ENCODE data around the gene CASKIN2.
A peak's percentile ranks its signal among the peaks of the same experiment; 100 is the strongest.
"Not testable (repeated sequence)": the region's sequence is repeated elsewhere in the genome, so short reads cannot be mapped to it uniquely, and the experiment has no call there.

Gene CASKIN2

DNA sequence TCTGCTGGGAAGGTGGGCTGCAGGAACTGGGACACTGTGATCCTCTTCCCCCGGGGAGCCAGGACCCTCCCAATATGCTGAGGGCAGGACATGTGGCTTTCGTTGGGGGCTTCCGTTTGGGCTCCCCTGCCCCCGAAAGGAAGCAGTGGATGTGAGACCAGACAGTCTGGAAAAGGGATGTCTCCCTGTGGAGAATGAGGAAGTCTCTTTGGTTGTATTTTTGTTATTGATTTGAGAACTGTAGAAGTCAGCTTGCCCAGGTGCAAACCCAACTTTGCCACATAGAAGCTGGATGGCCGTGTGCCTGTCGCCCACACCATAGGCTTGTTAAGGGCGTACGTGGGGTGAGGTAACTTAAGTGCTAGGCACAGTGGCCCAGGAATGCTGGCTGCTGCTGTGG, 28.9 kb upstream of the CASKIN2 start:
- no peak for DNase-seq

DNA sequence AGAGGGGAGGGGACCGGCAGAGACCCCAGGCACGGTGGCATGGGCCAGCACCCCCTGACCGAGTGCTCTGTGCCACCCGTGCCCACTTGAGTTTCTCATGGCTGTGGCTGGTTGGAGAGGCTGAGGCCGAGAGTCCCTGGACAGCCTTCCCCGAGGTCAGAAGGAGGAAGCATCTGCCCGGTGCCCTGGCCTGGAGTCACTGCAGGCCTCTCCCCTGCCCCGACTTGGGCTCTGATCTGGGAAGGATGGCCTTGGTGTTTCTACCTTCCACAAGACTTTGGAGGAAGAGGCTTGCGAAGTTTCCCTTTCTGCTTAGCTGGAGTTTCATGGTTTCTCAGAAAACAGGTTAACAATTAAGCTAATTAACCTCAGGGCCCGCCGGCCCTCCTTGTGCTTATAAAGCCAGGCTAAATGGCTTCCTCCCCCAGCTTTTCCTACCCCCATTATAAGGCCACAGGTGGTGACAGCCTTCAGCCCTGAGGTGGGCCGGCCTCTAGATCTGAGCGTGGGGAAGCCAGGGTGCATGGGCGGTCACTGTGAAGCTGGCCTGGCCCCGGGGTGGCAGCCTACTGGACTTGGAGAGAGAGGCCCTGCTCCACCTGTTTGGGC, 27.5 kb upstream of the CASKIN2 start:
- no peak for DNase-seq

DNA sequence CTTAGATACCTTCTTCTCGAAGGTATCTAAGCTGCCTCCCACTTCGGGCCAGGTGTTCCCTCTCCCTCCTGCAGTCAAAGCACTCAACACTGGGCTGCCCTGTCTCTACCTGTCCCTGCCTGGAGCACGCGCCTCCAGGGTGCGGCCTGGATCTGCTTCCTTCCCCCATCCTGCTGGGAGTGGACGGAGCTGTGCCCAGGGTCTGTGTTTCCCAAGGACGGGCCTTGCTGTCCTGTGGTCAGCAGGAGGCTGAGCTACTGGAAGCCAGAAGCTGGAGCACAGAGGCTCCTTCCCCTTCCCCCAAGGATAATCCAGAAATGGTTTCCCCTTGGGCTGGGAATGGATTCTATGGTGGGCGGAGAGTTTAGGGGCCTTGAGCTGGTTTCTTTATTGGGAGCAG, 26.9 kb upstream of the CASKIN2 start:
- DNase-seq, result no peak

DNA sequence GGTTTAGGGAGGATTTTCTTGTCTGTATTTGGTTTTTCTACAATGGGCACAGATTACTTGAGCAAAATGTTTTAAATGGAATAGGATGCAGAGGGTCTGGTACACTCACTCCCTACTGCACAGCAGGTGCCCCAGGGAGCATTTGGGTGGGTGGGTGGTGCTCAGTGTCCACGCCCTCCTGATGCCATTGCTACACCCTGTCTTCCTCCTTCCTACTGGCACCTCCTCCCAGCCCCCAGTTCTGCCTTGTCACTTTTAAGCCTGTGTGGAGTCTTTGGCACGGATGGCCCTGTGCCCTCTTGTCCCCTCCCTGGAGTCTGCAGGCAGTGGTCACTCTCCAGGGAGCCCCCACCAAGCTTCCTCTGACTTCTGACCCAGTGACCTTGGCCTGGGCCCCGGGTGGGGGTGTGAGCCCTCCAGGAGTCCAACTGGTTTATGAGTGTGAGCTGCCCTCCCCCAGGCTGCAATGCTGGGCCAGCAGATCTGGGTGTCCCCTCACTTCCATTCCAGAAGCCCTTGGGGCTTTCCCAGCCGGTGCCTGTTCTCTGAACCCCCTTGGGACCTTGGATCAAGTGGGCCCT, 25.7 kb upstream of the CASKIN2 start:
- no peak for DNase-seq

DNA sequence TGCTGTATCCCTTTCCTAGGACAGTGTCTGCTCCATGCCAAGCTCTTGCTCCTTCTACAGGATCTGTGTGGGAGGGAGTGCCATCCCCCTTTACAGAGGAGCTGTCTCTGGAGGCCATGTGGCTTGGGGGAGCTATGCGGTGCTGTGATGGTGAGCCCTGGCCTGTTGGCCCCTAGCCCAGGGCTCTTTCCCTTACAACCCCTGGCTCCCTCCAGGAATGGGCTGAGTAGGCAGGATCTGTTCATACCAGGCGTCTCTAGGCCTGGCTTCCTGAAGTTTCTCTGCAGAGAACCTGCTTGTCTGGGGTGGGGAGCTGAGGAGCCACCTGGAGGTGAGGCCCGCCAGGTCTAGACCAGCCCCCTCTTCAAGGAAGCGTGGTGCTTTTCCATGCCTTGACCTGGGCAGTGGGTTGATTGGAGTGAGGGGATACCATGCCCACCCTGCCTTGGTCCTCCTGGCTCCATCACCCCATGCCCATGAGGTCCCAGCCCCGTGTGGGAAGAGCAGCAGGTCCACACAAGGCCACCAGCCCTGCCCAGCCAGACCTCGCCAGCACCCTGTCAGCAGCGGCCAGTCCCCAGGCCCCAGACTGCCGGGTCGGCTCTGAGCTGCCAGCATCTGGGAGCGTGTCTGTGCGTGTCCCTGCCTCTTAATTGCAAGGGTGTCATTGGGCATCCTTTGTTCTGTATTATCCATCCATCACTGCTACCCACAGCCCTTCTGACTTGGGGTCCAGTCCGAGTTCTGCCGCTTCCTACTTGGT, 24.8 kb upstream of the CASKIN2 start:
- DNase-seq, result no peak

DNA sequence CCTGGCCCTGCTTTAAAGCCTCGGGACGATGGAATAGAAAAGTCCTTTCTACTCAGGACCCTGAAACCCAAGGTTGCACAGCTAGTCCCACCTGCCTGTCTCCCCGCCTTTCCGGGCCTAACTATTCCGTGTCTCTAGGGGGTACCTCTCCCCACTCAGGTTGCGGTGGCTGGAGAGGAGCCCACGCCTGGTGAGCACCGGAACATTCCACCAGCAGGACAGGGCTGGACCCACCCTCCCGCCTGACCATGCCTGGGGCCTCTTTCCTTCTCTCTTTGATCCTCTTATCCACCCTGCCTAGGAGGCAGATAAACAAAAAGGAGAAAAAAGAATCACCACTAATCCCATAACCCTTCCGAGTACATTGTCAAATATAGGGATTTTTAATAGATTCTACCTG, 21.0 kb upstream of the CASKIN2 start:
- no peak for DNase-seq

DNA sequence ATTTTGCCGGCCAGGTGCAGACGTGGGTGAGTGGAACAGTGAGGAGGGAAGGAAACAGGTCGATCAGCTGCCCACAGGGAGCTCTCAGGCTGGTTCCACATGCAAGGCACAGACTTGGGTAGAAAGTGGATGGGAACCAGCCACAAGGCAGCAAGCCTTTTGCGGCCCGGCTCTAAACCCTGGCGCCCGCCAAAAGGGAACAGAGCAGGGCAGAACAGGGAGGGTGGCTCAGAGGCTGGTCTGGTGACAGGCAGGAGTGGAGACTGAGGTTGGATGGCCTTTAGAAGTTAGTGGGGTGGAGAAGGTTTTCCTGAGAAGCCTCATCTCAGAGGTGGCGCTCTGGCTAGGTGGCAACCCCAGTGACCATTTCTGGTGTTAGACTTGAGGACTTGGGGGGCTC, 20.5 kb upstream of the CASKIN2 start:
- no peak for DNase-seq

DNA sequence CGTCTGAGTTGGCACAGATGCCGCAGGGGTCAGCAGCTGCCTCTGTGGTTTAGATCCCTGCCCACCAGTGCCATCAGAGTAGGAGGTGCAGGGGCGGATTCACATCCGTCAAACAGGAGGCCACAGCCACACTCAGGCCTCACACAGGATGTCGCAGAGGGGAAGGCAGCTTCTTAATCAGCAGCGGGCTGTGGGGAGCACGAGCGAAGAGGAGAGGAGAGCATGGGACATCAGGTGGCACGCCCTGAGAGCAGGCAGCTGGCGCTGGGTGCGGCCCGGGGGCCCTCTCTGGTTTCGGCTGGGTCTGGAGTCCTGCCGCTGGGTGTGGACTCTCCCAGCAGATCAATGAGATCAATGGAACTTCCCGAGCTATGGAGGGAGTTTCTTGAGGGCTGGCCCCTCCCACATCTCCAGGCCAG, 19.8 kb upstream of the CASKIN2 start:
- peak in 1 of 2 donors; percentile 21 for DNase-seq

DNA sequence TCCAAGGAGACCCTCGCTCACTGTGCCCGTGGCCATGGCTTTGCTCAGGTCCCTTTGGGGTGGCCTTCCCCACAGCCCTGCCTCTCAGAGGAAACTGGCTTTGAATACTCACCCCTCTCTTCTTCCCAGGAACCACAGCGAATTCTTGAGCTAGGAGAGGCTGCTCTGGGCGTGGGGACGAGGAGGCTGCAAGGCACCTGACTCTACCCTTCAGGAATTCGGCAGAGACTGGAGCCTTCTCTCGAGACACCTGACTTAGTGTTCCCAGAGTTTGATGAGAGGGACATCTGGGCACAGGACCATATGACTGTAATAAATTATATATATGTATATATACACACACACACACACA, 16.4 kb upstream of the CASKIN2 start:
- DNase-seq, result no peak

DNA sequence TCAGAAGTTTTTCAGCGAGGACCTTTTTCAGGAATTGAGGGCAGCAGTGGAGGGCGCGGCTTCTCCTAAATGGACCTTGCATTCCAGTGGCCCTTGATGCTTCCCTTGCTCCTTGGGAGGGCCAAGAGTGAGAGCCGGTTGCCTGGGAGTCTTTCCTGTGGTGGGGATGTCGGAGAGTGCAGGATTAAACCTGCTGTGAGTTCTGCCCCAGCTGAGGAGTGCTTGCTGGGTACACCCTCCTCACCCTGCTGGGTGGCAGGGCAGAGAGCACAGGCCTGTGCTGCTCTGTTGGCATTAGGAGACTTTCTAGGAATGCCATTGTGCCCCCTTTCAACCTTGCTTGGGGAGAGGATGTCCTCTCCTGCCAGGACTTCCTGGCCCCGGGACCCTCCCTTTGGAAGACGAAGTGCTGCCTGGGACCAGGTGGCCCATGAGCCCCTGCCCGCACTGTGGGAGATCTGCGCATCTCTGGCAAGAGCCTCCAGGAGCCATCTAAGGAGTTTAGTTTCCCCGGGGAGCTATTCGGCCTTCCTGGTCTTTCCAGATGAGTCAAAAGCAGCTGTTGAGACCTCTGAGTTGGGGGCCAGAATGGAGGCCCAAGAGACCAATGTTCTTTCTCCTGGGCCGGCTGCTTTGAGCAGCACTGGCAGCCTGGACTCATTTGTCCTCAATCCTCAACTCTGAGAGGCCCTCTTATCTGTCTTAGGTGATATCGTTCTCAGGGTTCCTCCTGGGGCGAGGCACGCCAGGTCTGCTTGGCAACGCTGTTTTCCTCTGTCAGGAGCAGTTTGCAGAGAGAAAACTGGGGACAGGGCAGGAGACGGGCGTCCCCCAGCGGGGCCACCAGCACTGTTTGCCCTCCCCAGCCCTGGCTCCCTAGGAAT, 15.7 kb upstream of the CASKIN2 start:
- no peak for DNase-seq

DNA sequence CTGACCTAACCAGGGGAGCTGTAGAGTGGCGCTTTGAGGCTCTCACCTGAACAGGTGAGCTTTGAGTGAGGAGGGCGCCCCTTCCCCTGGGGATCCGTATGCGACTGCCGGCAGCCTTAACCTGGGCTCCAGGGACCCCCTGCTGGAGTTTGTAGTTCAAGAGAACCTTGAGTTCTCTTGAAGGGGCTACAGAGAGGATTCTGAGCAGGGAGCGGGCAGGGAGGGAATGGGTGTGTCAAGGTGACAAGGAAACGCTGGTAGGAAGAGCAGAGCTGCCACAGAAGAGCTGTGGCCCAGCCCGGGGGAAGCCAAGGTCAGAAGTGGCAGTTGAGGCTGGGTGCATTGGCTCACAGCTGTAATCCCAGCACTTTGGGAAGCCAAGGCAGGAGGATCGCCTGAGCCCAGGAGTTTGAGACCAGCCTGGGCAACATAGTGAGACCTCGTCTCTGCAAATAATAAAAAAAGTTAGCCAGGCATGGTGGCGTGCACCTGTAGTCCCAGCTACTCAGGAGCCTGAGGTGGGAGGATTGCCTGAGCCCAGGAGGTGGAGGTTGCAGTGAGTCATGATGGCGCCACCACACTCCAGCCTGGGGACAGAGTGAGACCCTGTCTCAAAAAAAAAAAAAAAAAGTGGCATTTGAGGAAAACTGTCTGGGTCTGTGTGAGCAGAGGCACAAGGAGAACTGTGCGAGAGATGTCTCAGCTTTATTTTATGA, 11.4 kb upstream of the CASKIN2 start:
- no peak for DNase-seq

DNA sequence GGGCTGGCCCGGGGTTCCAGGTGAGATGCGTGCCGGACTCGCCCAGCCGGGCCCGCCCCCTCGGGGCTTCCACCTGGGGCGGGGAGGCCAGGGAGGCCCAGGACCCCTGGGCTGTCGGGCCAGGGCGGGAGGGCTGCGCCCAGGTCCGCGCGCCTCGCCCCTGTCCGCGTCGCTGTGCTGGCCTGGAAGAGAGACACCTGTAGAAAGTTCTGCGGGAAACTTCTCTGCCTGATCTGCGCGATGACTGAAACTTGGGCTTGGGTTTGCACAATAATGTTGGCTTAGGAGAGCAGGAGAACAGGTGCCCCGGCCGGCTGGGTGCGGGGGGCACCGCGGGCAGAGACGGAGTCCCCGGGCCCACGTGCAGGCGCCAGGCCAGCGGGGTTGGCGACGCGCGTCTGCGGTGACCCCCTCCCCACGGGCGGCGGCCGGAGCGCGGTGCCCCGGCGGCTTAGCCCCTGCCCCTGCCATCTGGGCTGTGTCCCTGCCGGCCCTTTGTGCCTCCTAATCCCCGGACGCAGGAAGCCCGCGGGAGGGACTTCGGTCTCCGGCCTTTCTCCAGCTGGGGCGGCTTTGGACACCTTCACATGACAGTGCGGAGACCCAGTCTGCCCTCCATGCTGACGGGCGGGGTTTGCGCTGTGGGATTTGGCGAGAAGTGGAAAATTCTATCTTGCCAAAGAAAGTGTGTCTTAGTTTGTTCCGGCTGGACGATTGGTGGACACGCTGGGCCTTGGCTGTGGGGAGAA, 10.6 kb upstream of the CASKIN2 start:
- DNase-seq, result no peak

DNA sequence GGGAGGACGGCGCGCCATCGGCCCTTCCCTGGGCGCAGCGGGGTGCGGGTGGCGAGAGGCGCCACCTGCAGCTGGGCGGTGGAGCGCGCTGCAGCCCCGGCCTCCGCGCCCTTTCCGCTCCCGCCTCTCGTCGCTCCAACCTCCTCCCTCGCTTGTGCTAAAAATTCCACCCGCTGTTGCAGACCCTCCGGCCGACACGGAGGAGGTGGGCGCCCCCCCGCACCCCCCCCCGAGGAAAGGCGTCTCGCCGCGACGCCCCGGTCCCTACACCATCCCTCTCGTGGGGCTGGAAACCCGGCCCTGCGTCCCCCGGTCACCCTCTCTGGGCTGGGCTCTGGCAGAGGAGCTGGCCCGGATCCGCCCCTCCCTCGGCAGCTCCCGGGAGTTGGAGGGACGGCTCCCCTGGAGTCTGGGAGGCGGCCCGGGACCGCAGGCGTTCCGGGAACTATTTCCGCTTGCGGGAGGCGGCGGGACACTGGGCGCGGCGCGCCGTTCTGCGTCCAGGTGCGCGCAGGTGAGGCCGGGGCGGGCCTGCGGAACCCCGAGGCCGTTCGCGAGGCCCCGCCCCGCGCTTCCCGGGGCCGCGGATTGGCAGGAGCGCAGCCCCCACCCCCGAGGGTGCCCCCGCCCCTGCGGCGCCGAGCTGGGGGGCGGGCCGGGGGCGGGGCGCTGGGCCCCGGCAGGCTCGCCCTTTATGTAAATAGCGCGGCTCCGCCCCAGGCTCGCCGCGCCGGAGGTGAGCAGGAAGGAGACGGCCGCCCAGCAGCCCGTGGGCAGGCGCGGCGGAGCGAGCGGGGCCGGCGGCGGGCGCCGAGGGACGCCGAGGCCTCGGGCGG, 9.9 kb upstream of the CASKIN2 start, which contains the start of gene LLGL2:
Gene LLGL2 (plus strand): TSS at position 728 of the 836 bp plus-strand sequence. CDS start 17,730 bp downstream, outside the sequence.
- peak in 1 of 2 donors; percentile 38 for DNase-seq

DNA sequence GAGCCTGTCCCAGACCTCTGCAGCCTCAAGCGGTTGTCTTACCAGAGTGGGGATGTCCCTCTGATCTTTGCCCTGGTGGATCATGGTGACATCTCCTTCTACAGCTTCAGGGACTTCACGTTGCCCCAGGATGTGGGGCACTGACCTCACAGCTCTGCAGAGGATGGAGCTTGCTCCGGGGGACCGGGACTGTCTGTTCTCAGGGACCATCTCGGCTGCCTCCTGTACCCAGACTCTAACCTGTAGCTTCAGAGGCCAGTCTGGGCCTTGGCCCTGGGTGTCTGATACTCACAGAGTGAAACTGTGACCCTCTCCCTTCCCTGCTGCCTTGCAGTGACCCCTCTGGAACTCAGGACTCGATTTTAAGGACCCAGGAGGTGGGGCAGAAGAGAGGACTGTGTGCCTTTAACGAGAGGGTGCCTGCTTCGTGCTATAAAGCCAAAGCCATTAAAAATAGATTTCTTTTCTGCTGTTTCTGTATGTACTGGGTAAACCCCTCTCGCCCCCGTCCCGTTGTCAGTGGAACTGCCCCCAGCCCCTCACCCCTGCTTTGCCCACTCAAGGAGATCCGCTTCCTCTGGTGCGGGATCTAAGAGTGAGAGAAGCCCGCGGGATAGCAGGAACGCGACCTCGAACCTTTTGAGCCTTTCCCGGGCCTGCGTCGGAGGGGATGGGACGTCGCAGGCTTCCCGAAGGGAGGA, 9.1 kb upstream of the CASKIN2 start:
- no peak for DNase-seq

DNA sequence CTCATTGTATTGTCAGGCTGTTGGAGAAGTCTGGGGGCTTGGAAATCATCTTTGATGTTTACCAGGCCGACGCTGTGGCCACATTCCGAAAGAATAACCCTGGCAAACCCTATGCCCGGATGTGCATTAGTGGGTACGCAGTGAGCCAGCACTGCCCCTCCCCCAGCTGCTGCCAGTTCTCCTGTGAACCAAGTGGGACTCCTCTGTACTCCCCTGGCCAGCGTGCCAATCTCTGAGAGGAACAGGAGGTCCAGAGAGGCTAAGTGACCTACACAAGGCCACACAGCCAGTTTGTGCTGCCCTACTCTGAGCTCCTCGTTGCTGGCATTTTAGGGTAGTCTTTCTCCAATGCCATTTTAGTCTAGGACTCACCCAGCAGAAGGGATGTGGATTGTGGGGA, 8.3 kb upstream of the CASKIN2 start:
- no peak for DNase-seq

DNA sequence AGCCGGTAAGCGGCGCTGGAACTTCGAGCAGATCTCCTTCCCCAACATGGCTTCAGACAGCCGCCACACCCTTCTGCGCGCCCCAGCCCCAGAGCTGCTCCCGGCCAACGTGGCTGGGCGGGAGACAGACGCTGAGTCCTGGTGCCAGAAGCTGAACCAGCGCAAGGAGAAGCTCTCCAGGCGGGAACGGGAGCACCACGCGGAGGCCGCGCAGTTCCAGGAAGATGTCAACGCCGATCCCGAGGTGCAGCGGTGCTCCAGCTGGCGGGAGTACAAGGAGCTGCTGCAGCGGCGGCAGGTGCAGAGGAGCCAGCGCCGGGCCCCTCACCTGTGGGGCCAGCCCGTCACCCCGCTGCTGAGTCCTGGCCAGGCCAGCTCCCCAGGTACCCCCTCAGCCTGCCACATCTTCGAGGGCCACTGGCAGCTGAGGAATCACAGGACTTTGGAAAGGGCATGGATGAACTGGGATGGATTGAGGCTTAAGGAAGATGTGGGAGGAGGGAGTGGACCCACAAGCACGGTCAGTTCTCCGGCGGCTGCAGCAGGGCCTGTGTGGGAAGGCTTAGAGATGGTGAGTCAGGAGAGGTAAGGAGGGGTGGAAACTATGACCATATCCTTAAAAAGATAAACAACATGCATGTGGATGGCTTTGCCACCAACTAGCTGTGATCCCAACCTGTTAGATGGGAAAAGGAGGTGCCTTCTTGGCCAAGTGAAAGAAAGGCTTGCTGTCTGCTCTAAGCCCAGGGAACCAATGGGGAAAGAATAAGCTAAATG, 6.8 kb upstream of the CASKIN2 start:
- DNase-seq, result no peak

DNA sequence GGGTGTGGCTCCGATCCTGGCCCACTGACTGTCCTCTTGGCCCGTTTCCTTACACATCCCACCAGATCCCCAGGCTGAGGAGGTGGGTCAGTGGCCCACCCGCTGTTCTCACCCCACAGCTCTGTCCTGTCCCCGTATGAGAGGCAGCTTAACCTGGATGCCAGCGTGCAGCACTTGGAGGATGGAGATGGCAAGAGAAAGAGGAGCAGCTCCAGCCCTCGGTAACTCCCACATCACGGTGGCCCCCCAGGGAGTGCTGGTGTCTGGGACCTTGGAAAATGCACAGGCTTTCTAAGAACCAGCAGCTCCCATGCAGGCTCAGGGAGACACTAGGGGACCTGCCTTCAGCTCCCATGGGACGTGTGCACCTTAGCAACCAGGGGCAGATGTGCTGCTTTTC, 6.0 kb upstream of the CASKIN2 start:
- DNase-seq, result no peak

DNA sequence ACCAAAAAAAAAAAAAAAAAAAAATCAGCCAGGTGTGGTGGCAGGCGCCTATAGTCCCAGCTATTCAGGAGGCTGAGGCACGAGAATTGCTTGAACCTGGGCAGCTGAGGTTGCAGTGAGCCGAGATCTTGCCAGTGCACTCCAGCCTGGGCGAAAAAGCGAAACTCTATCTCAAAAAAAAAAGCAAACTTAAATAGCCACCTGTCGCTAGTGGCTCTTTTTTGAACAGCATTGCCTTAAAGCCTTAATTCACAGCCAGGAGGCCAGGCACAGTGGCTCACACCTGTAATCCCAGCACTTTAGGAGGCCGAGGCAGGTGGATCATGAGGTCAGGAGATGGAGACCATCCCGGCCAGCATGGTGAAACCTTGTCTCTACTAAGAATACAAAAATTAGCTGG, 5.1 kb upstream of the CASKIN2 start:
- not testable (repeated sequence) for DNase-seq

DNA sequence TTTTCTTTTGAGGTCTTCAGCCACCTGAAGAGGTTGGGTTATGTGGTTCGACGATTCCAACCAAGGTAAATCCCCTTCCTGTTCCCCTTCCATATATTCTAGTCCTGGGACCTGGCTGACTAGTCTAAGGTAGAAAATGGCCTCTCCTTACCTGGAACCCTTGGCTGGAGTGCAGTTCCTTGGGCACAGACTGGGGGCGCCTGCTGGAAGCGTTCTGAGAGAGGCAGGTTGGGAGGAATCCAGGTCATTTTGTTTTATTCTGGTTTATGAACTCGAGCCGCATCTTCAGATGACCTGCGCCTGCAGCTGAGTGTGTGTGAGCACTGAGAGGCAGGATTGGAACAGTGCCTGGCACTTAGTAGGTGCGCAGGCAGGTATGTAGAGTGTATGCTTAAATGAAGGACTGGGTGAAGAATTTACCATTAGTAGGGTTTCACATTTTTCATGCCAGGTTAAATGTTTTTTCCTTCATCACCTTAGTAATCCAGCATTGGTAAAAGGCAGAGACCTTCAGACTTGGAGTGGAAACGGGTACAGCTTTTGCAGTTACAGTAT, 3.7 kb upstream of the CASKIN2 start:
- DNase-seq, result no peak

Data from bone marrow (tissue), 2 donors.